Fibroblast of skin of right quadriceps (primary cell): ENCODE data around the gene TTC31.
A peak's percentile ranks its signal among the peaks of the same experiment; 100 is the strongest.
"Not testable (repeated sequence)": the region's sequence is repeated elsewhere in the genome, so short reads cannot be mapped to it uniquely, and the experiment has no call there.

Source experiments
- DNase-seq: peaks from one replicate; pipeline ENCODE4 v3.0.0-alpha.2; 2013

TTC31 gene

DNA sequence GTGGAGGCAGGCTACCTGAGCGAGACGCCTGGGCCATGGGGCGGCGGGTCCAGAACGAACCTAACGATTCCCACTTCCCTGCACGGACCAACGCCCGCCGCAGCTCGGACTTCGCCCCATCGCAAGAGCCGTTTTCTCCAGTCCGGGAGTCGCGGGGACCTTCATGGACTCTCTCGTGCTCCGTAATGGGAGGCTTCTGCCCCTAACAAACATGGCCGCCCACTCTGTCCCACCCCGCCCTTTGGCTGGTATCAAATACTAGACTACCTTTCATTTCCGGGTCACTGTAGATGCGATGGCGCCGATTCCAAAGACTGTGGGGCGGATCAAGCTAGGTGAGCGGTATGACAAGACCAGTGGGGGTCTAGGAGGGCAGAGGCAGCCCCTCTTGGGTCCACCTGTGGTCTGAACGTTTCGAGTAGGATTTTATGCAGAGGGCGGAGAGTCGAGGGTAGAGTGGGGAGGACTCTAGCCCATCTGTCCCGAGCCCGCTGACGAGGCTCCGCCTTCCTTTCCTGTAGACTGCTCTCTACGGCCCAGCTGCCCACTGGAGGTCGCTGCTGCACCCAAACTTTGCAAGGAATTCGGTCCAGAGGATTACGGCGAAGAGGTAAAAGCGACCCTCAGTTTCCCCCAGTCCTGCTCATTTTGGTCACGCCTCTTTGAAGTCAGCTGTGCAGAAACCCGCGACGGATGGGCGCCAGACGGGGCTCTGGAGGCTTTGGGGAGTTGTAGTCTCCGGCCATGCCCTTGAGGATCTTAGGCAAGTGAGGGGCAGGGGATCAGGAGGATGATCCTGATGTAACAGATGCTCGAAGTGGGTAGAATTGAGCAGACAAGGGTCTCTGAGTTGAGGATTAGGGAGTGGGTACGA, at the start of gene TTC31, which contains the start of gene CCDC142:
TSS of gene TTC31 (plus strand) at position 281 of the 874 bp plus-strand sequence. CDS start at position 296, 15 bp downstream.
TSS of gene CCDC142 (minus strand) at position 198 of the 874 bp plus-strand sequence. CDS start at position 37, 161 bp downstream.
- peak; percentile 95 for DNase-seq

DNA sequence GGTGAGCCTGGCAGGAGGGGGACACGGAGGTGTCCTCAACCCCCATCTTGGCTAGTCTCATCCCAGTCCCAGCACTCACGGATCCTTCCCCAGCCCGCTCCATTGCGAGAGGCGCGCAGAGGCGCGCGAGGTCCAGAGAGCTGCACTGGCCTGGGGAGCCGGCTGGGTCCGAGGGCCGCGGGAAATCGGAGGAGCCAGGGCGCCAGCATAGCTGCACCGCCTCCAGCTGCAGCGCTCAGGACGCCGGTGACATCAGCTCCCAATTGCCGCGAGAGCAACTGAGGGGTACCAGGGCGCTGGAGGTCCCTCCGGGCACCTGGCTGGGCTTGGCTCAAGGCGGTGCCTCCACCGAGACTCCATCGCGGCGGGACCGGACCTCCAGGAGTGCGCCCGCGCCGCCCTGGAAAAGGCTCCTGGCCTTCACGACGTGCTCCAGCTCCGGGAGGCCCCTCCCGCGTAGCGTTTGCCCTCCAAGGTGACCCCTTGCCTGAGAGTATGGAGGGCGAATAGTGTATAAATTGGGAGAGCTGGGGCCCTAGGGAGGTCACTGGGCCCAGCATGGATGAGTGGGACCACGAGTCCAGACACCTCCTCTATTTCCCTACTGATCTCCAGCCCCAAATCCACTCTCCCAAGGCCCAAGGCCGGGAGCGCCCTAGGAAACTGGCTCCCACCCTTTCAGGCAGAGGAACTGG, 46.6 kb upstream of the TTC31 start:
- DNase-seq: no peak

DNA sequence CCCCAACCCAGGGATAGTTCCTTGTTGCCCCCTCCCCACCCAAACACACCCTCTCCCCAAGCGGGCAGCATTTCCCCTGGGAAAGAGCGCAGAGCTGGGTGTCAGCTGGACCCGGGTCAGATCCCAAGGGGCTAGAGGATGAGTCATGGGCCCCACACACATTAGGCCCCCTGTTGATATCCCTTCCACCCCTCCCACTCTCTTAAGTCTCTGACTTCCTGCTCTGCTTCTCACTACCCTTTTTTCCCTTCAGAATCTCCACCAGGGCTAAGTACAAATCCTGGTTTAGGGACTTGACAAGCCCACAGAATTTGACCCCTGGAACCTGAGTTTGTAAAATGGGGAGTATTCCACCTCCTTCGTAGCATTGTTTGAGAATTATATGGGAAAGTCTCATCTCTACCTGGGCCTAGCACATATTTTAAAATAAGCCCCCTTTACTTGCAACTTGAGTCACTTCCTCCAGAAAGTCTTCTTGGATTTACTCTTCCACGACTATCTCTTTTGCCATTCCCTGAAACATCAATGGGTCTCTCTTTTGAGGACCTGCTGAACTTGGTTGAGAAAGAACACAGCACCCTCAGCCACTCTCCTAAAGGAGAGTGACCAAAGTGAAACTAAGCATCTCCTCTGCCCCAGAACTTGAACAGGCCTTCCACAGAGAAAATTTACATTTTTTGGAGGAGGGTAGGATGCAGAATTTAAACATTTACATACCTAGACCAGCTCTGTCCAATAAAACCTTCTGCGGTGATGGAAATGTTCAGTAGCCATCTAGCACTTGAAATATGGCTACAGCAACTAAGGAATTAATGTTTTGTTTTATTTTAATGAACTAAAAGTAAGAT, 45.8 kb upstream of the TTC31 start:
- no peak for DNase-seq

DNA sequence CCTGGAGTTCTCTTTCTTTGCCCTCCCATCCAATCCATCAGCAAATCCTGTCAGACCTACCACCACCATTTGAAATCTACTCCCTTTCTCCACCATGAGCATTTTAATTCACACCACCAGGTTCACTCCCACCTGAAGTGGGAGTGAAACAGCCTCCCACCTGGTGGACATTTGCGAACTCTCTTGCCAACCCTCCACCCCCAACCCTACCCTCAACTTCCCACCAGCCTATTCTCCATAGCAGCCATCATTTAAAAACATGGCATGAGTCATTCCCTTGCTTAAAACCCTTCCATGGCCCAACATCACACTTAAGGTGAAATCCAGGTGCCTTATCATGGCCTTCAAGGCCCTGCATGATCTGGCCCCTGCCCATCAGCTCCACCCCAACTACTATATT, 44.6 kb upstream of the TTC31 start:
- no peak for DNase-seq

DNA sequence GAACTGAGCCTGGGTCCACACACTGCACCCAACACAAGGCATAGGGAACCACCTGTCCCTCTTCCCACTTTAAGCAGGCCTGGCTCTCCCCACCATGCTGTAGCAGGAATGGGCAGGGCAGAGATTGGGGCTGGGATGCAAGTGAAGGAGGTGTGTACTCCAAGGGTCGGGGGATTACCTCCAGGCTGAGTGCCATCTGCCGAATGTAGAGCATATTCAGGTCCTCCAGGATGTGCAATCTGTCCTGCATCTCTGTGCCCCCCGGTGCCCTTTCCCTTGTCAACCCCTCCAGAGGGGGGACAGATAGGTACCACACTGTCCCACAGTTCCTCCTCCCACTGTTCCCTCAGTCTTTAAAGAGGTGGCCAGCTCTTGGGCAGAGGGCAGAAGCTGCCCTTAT, 43.5 kb upstream of the TTC31 start:
- DNase-seq: no peak

DNA sequence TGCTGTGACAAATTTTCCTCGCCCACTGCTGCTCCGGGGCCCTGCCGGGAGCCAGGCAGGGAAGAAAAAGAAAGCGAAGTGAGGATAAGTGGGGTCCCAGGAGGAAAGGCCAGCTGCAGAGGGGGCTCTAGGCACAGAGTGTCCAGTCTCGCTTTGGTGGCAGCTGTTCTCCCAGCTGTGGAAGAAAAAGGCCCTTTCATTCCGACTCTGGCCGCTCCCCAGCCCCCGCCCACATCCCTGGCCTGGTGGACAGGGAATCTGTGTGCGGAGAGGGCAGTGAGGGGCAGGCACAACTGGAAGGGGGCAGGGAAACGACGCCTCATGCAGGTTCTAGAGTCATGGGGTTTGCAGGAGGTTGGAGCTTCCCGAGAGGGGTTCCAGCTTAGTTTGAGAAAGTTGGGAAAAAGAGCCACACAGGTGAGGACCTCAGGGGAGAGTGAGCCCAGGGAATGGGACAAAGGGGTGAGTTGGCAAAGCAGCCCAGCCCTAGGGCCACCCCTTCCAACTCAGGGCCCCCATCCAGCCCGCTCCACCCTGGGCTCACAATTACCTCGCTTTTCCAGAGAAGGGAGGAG, 43.0 kb upstream of the TTC31 start:
- DNase-seq: no peak

DNA sequence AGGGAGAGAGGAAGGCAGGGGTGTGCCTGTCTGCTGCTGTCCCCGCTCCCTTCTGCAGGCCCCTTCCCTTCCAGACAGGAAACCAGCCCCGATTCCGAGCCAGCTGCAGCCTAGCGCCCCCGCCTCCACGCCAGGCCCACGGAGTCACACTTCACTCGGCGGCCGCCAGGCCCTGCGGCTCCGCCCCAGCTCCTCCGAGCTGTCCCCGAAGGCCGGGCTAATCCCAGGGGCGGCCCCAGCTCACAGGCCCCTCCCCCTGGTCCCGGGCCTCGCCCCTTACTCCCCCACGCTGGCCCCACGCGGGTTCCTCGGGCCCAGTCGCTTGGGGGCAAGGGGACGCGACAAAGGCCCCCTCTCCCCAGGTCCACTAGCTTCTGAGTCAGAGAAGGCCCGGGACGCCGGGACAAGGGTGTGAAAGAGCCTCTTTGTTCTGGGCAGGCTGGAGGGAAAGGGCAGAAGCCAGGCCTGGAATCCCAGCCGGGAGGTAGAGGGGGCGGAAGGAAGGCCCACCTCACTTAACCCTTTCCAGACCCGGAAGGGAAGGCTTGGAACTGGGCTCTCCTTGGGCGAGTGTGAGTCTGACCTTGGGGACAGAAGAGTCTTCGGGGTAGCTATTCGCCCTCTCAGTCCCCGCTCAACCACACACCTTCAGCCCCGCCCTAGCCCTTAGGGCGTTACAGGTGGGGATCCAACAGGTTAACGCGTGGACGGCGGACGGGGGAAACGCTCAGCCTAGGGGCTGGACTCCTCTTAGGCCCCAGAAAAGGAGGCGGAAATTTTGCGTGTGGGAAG, 42.3 kb upstream of the TTC31 start:
- DNase-seq: peak; percentile 83

DNA sequence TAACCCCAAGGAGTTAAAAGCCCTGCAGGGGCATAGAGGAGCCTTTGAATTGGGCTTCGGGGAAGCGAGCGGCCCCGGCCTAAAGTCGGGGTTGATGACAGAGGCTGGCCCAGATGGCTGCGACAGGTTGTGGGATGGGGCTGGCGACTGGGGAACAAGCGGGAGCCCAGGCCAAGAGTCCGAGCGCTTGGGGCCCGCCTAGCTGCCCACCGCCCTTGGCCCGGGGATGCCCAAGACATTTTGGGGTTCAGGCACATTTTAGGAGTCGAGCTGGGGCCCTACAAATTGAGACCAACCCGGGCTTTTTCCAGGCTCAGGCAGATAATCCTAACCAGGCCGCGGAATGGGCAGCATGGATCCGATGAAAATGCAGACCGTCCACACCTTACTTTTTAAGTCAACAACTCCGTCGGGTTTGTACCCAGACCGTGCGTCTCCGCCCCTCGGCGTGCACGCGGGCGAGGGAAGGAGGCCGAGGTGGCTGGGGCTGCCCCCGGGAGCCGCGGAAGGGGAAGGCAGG, 41.7 kb upstream of the TTC31 start:
- no peak for DNase-seq

DNA sequence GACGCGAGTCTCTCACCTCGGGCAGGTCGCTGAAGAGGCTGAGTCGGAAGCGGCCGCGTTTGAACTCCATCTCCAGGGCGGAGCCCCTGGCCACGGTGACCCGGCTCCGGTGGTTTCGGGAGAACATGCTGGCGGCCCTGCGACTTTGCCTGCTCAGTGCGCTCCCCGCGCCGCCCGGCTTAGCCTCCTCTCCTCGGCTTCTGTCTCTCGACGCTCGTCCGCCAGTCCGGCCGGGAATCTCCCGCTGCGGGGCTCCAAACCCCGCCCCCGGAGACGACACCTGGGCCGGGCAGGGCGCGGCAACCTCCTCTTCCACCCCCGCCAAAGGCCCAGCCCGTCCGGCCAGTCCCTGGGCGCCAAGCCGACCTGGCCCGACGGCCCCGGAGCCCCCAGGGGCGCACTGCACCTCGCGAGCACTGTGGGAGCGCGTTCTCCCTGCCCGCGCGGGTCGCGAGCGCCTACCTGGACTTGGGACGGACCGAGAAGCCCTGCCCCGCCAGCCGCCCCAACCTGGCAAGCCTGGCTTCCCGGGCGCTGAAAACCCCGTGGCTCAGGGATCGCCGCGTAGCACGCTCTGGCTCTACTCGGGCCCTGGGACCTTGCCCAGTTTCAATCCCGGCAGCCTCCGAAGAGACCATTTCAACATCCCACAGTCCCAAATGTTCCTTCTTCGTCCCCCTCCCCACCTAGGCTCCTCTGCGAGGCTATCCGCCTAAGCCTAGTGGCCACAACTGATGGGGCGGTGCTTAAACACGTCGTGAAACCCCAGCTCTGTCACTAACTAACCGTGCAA, 41.0 kb upstream of the TTC31 start, which contains the start of gene RTKN:
TSS of gene RTKN (minus strand) at position 248 of the 793 bp plus-strand sequence. CDS start at position 127, 121 bp downstream.
- no peak for DNase-seq

DNA sequence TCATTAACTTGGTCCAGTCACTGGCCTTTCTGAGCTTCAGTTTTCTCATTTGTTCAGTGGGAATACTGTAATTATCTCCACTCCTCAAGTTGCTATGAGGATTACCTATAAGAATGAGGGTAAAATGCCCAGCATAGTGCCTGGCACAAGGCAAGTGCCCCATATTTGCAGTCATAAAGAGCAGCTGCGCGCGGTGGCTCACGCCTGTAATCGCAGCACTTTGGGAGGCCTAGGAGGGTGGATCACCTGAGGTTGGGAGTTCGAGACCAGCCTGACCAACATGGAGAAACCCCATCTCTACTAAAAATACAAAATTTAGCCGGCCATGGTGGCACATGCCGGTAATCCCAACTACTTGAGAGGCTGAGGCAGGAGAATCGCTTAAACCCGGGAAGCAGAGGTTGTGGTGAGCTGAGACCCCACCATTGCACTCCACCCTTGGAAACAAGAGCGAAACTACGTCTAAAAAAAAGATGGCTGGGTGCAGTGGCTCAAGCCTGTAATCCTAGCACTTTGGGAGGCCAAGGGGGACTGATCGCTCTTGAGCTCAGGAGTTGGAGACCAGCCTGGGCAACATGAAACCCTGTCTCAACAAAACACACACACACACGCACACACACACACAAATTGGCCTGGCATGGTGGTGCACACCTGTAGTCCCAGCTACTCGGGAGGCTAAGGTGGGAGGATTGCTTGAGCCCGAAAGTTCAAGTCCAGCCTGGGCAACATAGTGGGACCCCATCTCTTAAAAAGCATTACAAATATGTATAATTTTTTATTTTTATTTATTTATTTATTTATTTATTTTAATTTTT, 40.2 kb upstream of the TTC31 start:
- DNase-seq: not testable (repeated sequence)

DNA sequence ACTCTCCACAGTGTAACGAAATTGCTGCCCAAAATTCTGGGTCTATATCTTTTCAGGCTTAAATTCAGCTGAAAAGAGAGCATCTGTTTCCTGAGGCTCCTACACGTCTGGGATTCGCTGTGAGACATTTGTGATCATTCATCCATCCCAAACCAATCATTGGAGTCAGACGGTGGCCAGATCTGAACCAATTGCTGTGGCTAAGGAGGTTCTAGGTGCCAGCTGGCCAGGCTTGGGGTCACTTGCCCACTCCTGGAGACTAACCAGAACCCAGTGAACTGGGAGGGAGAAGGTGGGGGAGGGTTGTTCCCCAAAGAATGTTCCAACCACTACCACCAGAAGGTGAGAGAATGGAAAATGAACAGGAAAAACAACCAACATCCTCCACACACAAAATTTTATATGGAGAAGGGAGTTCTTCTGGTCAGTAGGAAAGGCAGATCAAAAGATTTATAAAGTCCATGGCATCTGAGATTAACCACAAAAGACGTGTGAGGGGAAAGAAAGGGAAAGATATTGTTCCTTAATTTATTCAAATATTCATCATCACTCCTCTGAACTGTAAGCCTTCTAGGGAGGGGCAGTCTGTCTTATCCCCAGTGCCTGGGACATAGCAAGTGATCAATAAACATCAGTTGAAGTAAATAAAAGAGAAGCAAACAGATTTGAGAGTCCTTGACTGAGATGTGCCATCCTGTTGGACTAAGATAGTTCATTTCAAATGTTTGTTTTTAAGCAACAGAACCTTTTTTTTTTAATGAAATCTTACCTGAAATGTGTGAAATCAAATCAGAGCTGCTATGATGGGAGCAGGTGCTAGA, 38.2 kb upstream of the TTC31 start:
- DNase-seq: no peak

DNA sequence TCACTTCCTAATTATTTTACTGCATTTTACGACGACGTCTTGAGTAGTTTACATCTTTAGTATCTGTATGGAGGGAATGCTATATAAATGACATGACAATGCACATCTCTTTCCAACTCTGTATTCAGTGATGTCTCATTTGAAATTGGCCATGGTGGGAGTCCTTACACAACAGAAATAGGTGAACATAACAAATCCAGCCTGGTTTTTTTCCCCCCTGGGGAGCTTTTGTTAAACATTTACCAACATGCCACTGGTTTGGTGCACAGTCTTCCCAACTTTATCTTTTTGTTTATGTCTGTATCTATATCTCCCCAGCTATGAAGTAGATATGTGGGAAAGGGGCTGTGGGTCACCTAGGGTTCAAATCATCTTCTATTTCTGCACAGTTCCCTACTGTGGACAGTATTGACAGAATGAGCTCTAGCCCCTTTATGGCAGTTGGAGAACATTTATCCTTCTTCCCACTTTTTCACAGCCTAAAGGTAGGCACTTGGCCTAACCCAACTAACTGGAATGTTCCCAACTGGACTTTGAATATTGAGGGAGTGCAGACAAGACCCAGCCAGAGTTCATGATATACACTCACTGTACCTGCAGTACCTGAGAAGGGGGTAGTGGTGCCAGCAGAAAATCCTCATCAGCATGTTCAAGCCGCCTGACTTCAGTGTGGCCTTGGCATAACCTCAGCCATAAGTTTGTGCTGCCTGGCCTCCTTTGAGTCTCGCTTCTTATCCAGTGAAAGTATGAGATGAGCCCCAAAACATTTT, 35.5 kb upstream of the TTC31 start:
- DNase-seq: no peak

DNA sequence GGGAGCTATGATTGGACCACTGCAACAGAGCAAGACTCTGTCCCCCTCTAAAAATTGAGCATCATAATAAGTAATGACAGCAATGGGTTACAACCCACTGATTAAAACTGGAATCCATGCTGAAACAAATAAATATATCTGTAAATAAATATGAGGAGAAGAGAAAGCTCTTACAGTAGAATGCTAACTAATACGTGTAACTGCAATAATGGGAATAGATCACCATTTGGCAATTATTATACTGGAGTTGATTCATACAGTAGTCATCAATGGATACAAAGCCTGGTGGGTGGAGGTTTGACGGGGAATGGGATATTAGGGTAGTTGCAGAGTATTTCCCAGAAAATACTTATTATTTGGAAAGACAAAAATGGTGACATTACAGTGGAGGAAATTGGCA, 34.1 kb upstream of the TTC31 start:
- DNase-seq: no peak

DNA sequence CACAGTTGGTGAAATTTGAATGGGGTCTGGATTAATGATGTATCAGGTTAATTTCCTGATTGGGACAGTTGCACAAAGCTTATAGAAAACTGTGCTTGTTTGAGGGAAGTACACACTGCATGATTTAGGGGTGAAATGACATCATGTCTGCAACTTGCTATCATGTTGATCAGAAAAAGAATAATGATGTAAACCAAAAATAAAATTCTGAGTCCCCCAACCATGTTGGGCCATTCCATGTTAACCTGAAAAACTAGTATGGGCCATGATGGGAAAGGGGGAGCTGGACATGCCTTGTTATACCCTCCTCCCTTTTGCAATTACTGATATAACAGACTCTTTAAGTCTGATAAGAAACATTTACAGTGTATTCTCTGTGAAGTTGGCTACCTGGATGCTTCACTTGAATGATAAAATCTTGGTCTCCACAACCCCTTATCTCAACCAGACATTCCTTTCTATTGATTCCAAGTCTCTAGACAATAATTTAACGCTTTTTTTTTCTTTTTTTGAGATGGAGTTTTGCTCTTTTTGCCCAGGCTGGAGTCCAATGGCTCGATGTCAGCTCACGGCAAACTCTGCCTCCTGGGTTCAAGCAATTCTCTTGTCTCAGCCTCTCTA, 32.2 kb upstream of the TTC31 start:
- no peak for DNase-seq

DNA sequence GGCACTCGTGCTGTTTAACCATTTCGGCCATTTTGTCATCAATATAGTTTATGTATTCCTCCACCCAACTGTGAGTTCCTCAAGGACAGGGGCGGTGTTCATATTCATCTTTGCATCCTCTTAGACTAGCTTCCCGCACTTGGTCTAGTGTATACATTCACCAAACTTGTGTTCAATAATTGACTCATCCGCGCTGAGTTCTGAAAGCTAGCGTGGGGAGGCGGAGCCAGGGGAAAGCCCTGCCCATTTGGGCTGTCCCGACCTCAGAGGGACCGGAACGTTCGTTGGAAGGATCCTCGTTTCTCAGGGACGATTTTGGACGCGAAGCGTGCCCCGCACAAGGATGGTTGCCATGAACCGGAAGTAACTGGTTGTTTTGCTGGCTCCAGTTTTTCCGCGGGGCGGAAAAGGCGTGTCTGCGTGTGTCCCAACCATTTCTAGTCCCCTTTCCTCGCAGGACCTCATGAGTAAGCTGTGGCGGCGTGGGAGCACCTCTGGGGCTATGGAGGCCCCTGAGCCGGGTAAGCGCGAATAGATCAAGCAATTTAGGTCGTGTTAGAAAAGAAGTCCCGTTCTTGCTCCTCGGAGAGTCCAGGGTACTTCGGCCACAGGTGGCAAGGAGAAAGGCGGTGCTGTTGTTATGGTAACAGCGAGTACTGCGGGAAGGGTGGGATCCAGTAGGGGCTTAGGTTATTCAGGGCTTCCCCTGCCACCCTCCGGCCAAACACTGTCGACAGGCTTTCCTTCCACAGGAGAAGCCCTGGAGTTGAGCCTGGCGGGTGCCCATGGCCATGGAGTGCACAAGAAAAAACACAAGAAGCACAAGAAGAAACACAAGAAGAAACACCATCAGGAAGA, 28.0 kb upstream of the TTC31 start, which contains the start of gene INO80B:
TSS of gene INO80B (plus strand) at position 434 of the 858 bp plus-strand sequence. CDS start at position 464, 30 bp downstream.
- peak; percentile 98 for DNase-seq

DNA sequence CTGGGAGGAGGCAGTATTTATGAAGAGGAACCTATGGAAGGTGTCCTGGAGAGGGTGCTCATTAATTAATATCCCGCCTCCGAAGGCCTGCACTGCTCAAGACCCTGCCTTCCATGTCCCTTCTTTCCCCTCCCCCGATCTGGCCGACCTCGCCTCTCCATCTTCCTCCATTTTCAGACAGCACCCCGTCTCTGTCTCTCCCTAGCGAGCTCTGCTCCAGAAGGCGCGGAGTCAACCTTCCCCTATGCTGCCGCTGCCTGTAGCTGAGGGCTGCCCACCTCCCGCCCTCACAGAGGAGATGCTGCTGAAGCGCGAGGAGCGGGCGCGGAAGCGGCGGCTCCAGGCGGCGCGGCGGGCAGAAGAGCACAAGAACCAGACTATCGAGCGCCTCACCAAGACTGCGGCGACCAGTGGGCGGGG, 25.7 kb upstream of the TTC31 start:
- DNase-seq: no peak
